A673 (cell line): ENCODE measurements around the gene ANTKMT.

Experiments
- CTCF ChIP-seq: fragments of 300-800, 200-600 bp; sonication (generic); conservative IDR thresholded peaks from 2 replicates; pipeline ENCODE4 v1.5.1; 2017; ENCODE audit warnings: low read depth, mild to moderate bottlenecking, antibody characterized with exemption, low read length, moderate library complexity, mixed read lengths
- EZH2 ChIP-seq: fragments of 200-600 bp; sonication (generic); IDR thresholded peaks from 2 replicates; pipeline ENCODE4 v1.6.1; 2017; ENCODE audit warnings: borderline replicate concordance, low read depth, mild to moderate bottlenecking, mixed read lengths, antibody characterized with exemption, low read length; ENCODE audit not compliant: poor library complexity, severe bottlenecking

- TF ChIP-seq EZH2 (no peak), CTCF (no peak)
Measured at GRCh38 chr16:692356-693108, 28.4 kb upstream of the ANTKMT start.
